Stimulated activated CD4-positive, alpha-beta T cell treated with anti-CD3 and anti-CD28 coated beads, Interleukin-15, amount 100 ng/mL, for 48 hours (primary cell): ENCODE results near the gene TAF1C.
A peak's percentile ranks its signal among the peaks of the same experiment; 100 is the strongest.

Experiments
- DNase-seq, 2 donors: peaks; one replicate each; pipeline ENCODE4 v3.0.0-alpha.2; 2020; ENCODE audit warnings: low read depth in 2 of 2

Gene TAF1C

GRCh38 chr16:84183911-84184591, 2.8 kb downstream of the TAF1C start:
- no peak for DNase-seq

GRCh38 chr16:84183572-84183875, 3.3 kb downstream of the TAF1C start:
- no peak for DNase-seq

GRCh38 chr16:84182680-84183571, 3.9 kb downstream of the TAF1C start:
- no peak for DNase-seq

GRCh38 chr16:84182104-84182503, 4.8 kb downstream of the TAF1C start:
- DNase-seq: no peak

GRCh38 chr16:84181144-84181915, 5.5 kb downstream of the TAF1C start:
- no peak for DNase-seq

- DNase-seq: no peak
Measured at GRCh38 chr16:84180519-84181140, 6.2 kb downstream of the TAF1C start.

- DNase-seq: no peak
Measured at GRCh38 chr16:84179612-84180320, 7.1 kb downstream of the TAF1C start.

DNA sequence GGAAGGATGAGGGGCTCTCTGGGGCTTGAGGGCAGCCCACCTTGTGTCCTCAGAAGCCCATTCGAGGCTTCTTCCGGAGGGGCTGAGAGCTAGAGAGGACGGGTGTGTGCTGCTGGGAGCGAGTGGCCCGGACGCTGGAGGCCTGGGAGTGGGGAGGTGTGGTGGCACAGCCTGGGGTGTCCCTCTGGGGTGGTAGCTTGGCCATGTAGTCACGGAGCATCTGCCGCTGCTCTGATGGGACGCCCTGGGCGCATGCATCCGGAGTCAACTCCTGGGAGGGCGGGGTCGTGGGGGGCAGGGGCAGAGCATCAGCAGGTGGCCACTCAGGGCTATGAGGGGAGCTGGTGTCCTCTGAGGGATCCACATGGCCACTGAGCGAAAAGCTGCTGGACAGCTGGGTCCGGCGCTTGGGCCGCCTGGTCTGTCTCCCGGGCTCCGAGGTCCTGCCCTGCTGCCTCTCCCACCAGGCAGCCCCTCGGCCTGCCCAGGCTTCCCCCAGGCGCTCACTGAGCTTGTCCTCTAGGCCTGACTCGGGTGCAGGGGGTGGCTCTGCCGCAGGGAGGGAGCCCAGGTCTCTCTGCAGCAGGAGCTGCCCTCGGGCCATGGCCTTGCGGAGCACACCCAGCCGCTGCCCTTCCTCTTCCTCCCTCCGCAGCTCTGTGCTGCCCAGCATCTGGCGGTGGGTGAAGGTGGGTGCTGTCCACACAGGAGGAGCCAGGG, 7.8 kb downstream of the TAF1C start:
- DNase-seq: no peak

- DNase-seq: no peak
Measured at GRCh38 chr16:84178146-84178765, 8.6 kb downstream of the TAF1C start.

GRCh38 chr16:84177741-84178073, 9.2 kb downstream of the TAF1C start:
- no peak for DNase-seq

- DNase-seq: no peak
Measured at GRCh38 chr16:84176192-84177053, 10.4 kb downstream of the TAF1C start.

DNA sequence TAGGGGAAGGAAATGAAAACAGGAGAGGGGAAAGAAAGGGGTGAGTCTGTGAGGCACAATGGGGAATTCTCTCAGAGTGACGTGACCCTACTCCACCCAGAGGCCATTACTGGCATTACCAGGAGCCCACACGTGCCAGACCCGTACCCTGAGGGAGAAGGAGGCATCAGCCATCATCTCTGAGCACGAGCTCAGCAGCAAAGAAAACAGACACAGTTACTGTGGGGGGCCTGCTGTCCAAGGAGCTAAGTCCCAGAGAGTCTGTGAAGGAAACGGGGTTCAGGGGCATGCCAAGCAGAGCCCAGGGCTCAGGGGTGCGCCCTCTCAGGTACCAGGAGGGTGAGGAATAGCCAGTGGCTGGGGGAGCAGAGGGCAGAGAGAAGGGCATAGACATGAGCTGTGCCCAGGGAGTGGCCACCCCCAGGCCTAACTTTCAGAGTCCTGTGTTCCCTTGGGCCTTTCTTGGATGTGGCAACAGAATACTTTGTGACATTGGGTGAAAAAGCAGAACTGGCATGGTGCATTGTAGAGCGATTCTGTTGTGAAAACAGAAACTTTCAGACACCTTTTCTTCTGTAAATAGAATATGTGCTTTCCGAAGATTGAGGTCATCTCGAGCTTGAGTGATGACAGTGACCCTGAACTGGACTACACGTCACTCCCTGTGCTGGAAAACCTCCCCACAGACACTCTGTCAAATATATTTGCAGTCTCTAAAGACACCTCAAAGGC, 11.3 kb downstream of the TAF1C start:
- peak; percentile 33 to 47 for DNase-seq

DNA sequence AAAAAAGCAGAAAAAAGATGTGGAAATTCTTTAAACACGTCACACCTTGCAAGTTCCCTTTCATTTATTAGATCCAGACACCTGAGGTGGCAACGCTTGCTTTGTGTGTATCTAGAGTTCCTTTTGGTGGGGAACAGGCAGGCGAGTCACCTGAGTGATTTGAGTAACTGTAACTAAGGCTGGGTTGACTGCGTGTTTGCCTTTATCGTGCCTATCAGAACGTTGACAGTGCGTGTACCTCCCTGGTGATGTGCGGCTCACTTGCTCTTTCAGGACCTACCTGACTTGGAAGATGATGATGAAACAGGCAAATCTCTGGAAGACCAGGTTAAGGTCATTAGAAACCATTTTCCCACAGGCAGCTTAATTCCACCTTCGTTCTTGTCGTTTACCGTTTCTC, 12.5 kb downstream of the TAF1C start:
- DNase-seq: no peak

DNA sequence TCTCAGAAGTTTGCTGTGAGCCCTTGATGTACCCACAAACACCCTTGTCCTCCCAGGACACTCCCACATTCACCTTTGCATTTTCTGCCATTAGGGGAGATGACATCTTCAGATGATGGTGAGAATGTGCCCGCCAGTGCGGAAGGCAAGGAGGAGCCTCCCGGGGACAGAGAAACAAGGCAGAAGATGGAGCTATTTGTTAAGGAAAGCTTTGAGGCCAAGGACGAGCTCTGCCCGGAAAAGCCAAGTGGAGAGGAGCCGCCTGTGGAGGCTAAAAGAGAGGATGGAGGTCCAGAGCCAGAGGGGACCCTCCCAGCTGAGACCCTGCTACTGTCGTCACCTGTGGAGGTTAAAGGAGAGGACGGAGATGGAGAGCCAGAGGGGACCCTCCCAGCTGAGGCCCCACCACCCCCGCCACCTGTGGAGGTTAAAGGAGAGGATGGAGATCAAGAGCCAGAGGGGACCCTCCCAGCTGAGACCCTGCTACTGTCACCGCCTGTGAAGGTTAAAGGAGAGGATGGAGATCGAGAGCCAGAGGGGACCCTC, 17.0 kb downstream of the TAF1C start:
- no peak for DNase-seq

GRCh38 chr16:84166796-84167695, 19.8 kb downstream of the TAF1C start:
- DNase-seq: peak in 1 of 2 donors; percentile 21

DNA sequence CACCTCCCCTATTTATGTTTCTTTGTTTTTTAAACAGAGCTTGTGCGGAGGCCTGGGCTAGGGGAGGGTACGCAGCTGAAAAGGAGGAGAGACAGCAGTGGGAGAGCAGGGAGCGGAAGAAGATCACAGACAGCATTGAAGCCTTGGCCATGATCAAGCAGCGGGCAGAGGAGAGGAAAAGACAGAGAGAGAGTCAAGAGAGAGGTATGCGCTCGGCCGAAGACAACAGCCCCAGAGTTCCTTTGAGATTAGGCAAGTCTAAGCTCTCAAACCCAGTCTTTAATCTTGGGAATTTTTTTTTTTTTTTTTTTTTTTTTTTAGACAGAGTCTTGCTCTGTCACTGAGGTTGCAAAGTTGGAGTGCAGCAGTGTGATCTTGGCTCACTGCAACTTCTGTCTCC, 21.1 kb downstream of the TAF1C start:
- DNase-seq: no peak

DNA sequence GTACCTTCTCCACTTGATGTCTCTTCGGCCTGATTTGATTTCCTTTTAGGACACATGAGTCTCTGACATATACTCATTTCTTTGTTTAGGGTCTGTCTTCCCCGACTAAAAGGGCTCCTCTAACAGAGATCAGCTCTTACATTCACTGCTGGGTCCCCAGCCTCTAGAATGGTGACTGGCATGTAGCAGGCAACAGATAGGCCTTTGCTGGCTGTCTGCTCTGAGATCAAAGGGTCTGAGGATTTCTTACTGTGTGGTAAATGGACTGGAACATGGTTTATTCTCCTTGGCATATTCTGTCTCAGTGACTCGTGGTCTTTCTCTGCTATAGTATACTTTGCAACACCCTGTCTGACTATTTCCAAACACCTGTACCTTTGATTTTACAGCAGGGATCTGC, 25.1 kb downstream of the TAF1C start:
- no peak for DNase-seq
